Islet of Langerhans (tissue), 1 donor: ENCODE data around the gene LRP2.

Source experiments
- FAIRE-seq: peaks from one replicate; lab custom pipeline; 2011; peaks lifted over from hg19 to GRCh38; lab: Jason Lieb, UNC

Gene LRP2

GRCh38 chr2:169119123-169119760 is 243.1 kb downstream of the LRP2 start:
- no peak for FAIRE-seq

DNA sequence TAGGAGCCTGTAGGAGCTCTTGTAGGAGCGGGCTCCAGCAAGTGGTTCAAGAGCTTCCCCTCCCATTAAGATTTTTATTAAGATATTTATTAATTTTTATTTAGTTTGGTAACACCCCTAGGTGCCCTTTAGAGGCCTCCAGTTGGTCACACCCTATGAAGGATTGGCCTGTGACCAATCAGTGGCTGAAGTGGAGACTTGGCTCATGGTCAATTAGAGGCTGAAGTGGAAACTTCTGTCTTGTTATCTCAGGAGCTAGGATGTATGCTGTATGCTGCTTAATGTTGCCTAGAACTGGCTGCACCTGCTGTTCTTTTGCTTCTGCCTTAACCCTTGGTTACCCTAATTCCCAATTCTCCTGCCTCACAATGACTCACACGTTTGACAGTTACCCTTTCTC is 244.3 kb downstream of the LRP2 start:
- no peak for FAIRE-seq

GRCh38 chr2:169116993-169117392 is 245.3 kb downstream of the LRP2 start:
- no peak for FAIRE-seq

GRCh38 chr2:169116327-169116726 is 246.0 kb downstream of the LRP2 start:
- no peak for FAIRE-seq

DNA sequence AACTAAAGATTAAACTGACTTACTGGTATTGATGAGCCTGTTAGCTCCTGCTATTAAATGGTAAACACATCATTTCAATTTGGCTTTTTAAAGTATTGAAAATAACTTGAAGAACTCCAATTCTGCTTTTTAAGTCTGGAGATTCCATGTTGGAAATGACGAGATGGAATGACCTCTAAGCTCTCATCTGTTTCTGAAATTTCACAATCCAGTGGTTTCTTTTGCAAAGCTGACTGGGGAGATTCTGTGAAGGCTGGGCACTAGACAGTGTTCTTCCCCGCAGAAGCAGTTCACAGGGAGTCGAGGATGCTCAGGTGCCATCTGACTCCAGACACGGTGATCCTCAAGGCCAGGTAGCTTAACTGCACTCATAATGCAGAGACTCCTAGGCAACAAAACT is 248.3 kb downstream of the LRP2 start:
- FAIRE-seq: no peak

GRCh38 chr2:169112841-169113240 is 249.5 kb downstream of the LRP2 start:
- no peak for FAIRE-seq

DNA sequence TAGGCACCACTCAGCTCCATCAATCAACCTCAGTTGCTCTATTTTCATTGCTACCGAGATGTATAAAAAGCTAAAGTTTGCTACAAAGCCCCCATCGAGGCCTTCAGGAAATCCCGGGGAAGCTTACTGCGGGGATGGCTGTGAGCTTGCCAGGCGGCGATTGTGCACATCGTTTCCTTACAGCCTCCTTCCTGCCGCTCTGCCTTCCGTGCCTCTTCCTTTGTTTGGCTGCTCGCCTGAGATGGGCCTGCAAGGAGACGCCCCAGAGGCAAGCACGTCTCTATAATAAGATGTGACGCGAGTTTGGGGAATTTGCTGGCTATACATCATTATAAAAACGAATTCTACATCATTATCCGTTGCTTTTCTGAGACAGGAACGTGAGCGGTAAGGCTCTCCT is 251.4 kb downstream of the LRP2 start:
- no peak for FAIRE-seq

- no peak for FAIRE-seq
Observed at GRCh38 chr2:169110419-169110818, 251.9 kb downstream of the LRP2 start.

DNA sequence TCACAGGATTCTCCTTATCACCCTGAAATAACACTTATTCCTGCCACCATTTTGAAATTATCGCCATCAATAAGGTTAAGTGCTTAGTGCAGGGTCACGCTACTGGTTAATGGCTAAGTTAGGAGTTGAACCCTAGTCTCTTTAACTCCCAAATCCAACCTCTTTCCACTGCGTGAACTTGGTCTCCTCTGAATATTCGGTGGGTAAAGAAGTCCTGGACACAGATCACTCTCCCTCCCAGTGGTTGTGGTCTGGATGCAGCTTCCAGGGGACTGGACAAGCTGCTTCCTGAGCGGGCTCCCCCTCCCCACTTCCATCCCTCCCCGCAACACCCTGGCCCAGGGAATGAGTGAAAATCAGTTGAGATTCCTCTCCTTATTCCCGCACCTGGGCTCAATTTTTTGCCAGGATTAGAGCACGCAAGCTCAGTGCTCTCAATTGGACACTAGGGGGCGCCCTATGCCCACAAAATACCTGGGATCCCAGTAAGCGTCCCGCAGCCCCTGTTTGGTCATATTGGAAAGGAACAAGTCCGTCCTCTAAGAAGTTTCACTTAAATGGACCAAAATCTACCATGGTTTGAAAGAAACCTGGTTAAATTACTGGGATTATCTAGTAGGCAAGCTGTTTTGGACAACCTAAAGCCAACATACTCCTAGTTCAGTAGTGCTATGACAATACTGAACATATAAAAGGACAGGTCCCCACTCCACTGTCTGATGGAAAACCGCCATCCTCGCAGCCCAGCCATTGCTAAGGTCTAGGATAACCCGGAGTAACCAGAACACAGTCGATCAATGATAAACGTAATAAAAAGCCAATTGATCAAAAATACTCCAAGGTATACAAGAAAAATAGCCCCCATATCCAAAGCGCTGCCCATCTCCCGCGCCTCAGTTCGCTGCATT is 252.6 kb downstream of the LRP2 start:
- peak; percentile 79 for FAIRE-seq

GRCh38 chr2:169108099-169108884 is 254.0 kb downstream of the LRP2 start:
- FAIRE-seq: no peak

- FAIRE-seq: no peak
Observed at GRCh38 chr2:169107645-169108044, 254.7 kb downstream of the LRP2 start.

GRCh38 chr2:169106563-169107545 is 255.5 kb downstream of the LRP2 start:
- FAIRE-seq: no peak

DNA sequence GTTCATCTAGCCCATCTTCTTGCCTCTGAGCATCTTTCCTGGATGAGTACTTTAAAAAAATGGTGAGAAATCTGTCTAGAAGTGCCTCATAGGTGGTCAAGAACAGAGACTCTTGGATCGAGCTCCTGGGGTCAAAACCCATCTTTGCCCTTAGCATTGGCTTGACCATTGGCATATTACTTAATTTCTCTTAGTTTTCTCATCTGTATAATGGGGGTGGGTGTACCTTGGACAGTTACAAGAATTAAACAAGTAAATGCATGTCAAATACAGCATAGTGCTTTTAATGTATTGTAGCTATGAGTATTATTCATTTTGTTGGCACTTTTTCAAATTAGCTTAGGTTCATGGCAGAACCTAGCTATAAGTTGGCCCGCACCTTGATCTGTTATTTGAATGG is 256.2 kb downstream of the LRP2 start:
- FAIRE-seq: no peak

DNA sequence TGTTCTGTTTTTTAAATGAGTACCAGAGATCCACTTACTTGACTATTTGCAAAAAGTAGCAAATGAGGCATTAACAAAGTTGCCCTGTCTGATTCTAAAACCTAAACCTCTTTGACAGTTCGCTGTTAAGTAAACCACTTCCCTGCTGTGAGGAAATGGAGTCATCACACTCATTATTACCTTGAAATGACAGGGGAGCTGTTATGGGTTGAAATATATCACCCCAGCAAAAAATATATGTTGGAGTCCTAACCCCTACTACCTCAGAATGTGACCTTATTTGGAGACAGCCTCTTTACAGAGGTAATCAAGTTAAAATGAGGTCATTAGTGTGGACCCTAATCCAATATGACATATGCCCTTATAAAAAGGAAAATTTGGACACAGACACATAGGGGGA is 256.9 kb downstream of the LRP2 start:
- no peak for FAIRE-seq

DNA sequence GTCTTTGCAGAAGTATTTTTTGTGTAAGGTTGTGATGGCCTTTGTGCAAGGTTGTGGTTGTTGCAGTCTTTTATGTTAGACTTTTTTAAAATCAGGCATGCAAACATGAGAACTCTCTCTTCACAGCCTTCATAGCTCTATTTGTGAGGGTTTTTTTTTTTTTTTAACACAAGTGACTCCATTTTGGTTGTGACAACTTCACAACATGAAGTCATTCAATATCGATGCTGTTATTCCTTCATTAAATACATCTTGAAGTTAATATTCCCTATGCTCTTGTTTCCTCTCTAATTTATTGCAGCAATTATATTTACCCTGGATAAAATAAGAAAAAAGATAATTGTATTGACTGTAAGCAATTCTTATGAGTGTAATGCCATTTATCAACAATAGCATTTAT is 257.5 kb downstream of the LRP2 start:
- FAIRE-seq: no peak

DNA sequence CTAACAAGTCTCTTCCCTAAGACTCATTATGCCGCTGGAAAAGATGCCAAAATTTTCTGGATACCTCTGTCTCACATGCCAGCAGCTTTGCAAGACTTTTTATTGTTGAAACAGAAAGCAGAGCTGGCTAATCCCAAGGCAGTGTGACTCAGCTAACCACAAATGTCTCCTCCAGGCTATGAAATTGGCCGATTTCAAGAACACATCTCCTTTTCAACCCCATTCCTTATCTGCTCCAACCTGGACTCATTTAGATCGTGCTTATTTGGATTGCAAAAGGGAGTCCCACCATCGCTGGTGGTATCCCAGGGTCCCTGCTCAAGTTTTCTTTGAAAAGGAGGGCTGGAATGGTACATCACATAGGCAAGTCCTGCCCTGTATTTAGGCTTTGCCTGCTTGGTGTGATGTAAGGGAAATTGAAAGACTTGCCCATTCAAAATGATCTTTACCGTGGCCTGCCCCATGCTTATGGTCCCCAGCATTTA is 266.7 kb downstream of the LRP2 start:
- no peak for FAIRE-seq

- no peak for FAIRE-seq
Observed at GRCh38 chr2:169094676-169095075, 267.7 kb downstream of the LRP2 start.

DNA sequence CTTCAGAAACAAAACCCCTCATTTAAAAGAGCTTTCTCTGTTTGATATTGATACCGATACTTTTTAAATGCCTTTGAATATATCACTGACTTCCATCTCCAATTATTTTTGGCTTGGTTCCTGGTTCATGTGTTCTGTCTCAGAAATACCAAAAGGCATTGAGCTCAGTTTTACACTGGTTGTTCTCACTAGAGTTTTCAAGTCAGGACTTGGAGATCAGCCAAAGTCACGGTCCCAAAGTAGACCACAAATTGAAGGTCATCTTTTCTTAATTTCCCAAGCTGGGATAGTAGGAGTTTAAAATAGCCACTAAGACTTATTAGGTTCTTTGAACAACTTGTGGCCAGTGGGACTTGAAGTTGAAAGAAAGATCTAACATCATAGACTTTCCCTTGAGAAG is 268.8 kb downstream of the LRP2 start:
- FAIRE-seq: no peak

DNA sequence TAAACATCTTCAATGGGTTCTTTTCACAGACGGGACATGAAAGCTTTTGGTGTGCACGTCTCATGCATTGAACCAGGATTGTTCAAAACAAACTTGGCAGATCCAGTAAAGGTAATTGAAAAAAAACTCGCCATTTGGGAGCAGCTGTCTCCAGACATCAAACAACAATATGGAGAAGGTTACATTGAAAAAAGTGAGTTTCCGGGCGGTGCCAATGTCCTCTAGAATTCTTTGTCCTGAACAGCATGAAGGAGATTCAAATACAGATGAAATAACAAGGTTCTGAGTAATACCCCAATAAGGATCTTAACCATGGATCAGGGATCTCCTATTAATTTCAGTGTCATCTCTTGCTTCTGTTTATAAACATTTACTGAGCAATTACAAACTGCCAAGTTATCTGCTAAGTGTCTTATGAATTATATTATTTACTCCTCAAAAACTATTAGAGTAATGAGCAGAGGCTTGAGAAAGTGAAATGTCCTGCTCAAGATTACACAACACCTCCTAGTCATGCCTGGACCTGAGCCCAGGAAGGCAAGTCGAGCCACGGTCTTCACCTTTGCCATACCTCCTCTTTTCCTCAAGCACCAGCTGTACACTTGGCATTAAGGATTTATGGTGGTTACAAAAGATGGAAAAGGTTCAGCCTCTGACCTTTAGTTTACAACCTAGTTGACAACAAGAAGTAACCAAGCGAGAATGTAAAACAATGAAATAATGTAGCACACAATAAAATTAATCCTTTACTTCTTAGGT is 270.4 kb downstream of the LRP2 start:
- FAIRE-seq: no peak

DNA sequence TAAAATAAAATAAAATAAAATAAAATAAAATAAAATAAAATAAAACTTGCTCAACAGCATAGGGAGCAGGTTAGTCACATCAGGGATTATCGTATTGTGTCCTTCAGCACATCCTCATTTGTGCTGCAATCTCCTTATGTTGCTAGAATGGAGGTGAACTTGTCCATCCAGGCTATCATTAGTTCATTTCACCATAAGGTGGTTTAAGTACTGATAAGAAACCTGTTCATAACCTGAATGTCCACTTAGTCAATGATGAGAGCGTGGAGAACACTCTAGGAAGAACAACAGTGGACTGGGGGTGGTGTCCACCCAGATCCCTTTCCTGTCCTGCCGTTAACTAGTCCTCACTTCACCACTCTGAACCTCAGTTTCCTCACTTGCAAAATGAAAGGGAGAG is 271.1 kb downstream of the LRP2 start:
- FAIRE-seq: no peak
